Prostate gland (tissue), 2 donors: ENCODE results near the gene XRCC2. TPM values are rescaled to one million over a fixed set of nuclear protein-coding genes. Genes with fewer than 3 reads are reported as not detected.

Experiments used
- DNase-seq: peaks from one replicate; pipeline ENCODE4 v3.0.0-alpha.2; 2019; ENCODE audit warnings: low spot score
- H3K27ac ChIP-seq, 2 donors: fragments of 200-600 bp; sonication (generic); 2 replicates each; pipeline ENCODE4 v1.5.1; 2017 to 2019
- H3K27me3 ChIP-seq: fragments of 200-600 bp; sonication (generic); replicated peaks from 2 replicates; pipeline ENCODE4 v1.5.1; 2019; ENCODE audit not compliant: insufficient read depth
- H3K36me3 ChIP-seq, 2 donors: fragments of 200-600 bp; sonication (generic); 1 replicate in 1 of 2; 2 replicates in 1 of 2; pipeline versions ENCODE4 v1.5.1 to v1.8.1; 2017 to 2019
- H3K4me1 ChIP-seq: fragments of 200-600 bp; sonication (generic); replicated peaks from 2 replicates; pipeline ENCODE4 v1.5.1; 2019
- H3K4me3 ChIP-seq, 2 donors: fragments of 200-600 bp; sonication (generic); 2 replicates each; pipeline ENCODE4 v1.5.1; 2017 to 2019
- H3K9me3 ChIP-seq: fragments of 200-600 bp; sonication (generic); 2 replicates; pipeline ENCODE4 v1.5.1; 2017
- CTCF ChIP-seq, 4 experiments: fragments of 200-600 bp in 2 of 4; fragments of 450-650 bp in 2 of 4; sonication (generic) in 2 of 4; IDR thresholded peaks; 1 replicate in 3 of 4; 2 replicates in 1 of 4; pipeline ENCODE4 v1.5.1; 2016 to 2019; ENCODE audit warnings: antibody characterized with exemption in 4 of 4, mild to moderate bottlenecking in 2 of 4, moderate library complexity in 2 of 4
- POLR2A ChIP-seq: fragments of 450-650 bp; IDR thresholded peaks from one replicate; pipeline ENCODE4 v1.6.1; 2016; ENCODE audit warnings: antibody characterized with exemption, mild to moderate bottlenecking
- POLR2AphosphoS5 ChIP-seq: sonication (generic); formaldehyde crosslinking; IDR thresholded peaks from one replicate; pipeline ENCODE4 v1.6.1; 2017; ENCODE audit warnings: antibody characterized with exemption
- WGBS: methylation state at CpG from one replicate; pipeline ENCODE4 v1.1.5; 2018; 5-methylcytosine and 5-hydroxymethylcytosine counted together
- intact Hi-C: fragments of 100-400 bp; cut with DNase I; formaldehyde crosslinking; loops from one replicate; pipeline ENCODE4 v1.14.2; 2022
- total RNA-seq, 2 donors: library from RNA; depleted of rRNA; stranded (reverse); fragments of >200 nt; gene quantifications; one replicate each; pipeline ENCODE4 v1.1.0, GENCODE V29; 2016

The XRCC2 gene
- total RNA-seq, 2 donors from 2014 or later: 0.91 to 1.6 TPM

GRCh38 chr7:152664636-152665035, 11.3 kb downstream of the XRCC2 start:
- no peaks in the 10 kb centered on the region for H3K36me3 ChIP-seq
- no peak overlapping the region for H3K27ac ChIP-seq
- H3K4me3 ChIP-seq: no peak overlapping the region
- no peaks in the 10 kb centered on the region for H3K4me1 ChIP-seq
- intact Hi-C loops: no loop called here
- H3K9me3 ChIP-seq: no peaks in the 10 kb centered on the region
- no peak for DNase-seq
- no peaks in the 10 kb centered on the region for H3K27me3 ChIP-seq
- TF ChIP-seq POLR2A: no peak
- no peak for TF ChIP-seq POLR2AphosphoS5
- no peak for TF ChIP-seq CTCF (IDR thresholded peaks at IDR 0.05)
- 82% methylated on average over 4 of the region's 4 CpGs for WGBS

GRCh38 chr7:152663931-152664330, 12.0 kb downstream of the XRCC2 start:
- Histone ChIP-seq H3K27me3 (no peaks in the 10 kb centered on the region), H3K36me3 (no peaks in the 10 kb centered on the region), H3K4me1 (no peaks in the 10 kb centered on the region), H3K27ac (no peak overlapping the region), H3K9me3 (no peaks in the 10 kb centered on the region), H3K4me3 (no peak overlapping the region)
- TF ChIP-seq POLR2A: no peak
- no peak for TF ChIP-seq CTCF (IDR thresholded peaks at IDR 0.05)
- no peak for TF ChIP-seq POLR2AphosphoS5
- WGBS: 64% methylated on average over 2 of the region's 2 CpGs
- intact Hi-C loops: no loop called here
- DNase-seq: no peak

- no peaks in the 10 kb centered on the region for H3K9me3 ChIP-seq
- 89% methylated on average over 11 of the region's 11 CpGs for WGBS
- H3K27ac ChIP-seq: no peak overlapping the region
- H3K36me3 ChIP-seq: no peaks in the 10 kb centered on the region
- no peaks in the 10 kb centered on the region for H3K27me3 ChIP-seq
- no peaks in the 10 kb centered on the region for H3K4me1 ChIP-seq
- H3K4me3 ChIP-seq: no peak overlapping the region
- intact Hi-C loops: no loop called here
- TF ChIP-seq POLR2A (no peak), POLR2AphosphoS5 (no peak), CTCF (IDR thresholded peaks at IDR 0.05) (no peak)
- DNase-seq: no peak
Observed at GRCh38 chr7:152663148-152663740, 12.7 kb downstream of the XRCC2 start.

GRCh38 chr7:152661479-152661878, 14.5 kb downstream of the XRCC2 start:
- Histone ChIP-seq H3K9me3 (no peaks in the 10 kb centered on the region), H3K4me1 (no peaks in the 10 kb centered on the region), H3K36me3 (no peaks in the 10 kb centered on the region), H3K27me3 (no peaks in the 10 kb centered on the region), H3K4me3 (no peak overlapping the region), H3K27ac (no peak overlapping the region)
- intact Hi-C loops: no loop called here
- TF ChIP-seq POLR2A (no peak), CTCF (IDR thresholded peaks at IDR 0.05) (no peak), POLR2AphosphoS5 (no peak)
- DNase-seq: no peak
- WGBS: 100% methylated on average over 1 of the region's 1 CpG

DNA sequence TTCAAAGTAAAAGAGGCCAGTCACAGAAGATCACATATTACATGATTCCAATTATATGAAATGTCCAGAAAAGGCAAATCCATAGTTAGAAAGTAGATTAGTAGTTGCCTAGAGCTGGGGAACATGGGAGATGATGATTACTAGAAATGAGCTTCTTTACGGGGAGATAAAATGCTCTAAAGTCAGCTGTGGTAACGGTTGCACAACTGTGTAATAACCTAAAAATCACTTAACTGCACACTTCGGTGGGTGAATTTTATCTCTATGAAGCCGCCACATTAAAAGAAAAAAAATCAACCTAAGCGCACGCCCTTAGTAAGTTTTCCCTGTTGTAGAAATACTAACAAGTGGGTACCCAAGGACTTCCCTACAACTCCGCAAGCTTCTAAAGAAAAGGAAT, 15.9 kb downstream of the XRCC2 start:
- intact Hi-C loops: no loop called here
- WGBS: 93% methylated on average over 7 of the region's 7 CpGs
- H3K27me3 ChIP-seq: no peaks in the 10 kb centered on the region
- no peak overlapping the region for H3K4me3 ChIP-seq
- no peak overlapping the region for H3K27ac ChIP-seq
- DNase-seq: no peak
- TF ChIP-seq POLR2A (no peak), CTCF (IDR thresholded peaks at IDR 0.05) (no peak), POLR2AphosphoS5 (no peak)
- H3K36me3 ChIP-seq: no peaks in the 10 kb centered on the region
- no peaks in the 10 kb centered on the region for H3K4me1 ChIP-seq
- H3K9me3 ChIP-seq: no peaks in the 10 kb centered on the region
